Activated CD4-positive, alpha-beta T cell treated with anti-CD3 and anti-CD28 coated beads, Interleukin-2, Interleukin-4, amounts not matched to agents 100 ng/mL and 50 ng/mL, durations not matched to agents 16 hours and 8 hours (primary cell): ENCODE data around the gene CCNB1IP1.
"Not testable (repeated sequence)": the region's sequence is repeated elsewhere in the genome, so short reads cannot be mapped to it uniquely, and the experiment has no call there.

Experiments
- DNase-seq: peaks from one replicate; pipeline ENCODE4 v3.0.0-alpha.2; 2020; ENCODE audit warnings: low spot score

The CCNB1IP1 gene, protein sequence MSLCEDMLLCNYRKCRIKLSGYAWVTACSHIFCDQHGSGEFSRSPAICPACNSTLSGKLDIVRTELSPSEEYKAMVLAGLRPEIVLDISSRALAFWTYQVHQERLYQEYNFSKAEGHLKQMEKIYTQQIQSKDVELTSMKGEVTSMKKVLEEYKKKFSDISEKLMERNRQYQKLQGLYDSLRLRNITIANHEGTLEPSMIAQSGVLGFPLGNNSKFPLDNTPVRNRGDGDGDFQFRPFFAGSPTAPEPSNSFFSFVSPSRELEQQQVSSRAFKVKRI

DNA sequence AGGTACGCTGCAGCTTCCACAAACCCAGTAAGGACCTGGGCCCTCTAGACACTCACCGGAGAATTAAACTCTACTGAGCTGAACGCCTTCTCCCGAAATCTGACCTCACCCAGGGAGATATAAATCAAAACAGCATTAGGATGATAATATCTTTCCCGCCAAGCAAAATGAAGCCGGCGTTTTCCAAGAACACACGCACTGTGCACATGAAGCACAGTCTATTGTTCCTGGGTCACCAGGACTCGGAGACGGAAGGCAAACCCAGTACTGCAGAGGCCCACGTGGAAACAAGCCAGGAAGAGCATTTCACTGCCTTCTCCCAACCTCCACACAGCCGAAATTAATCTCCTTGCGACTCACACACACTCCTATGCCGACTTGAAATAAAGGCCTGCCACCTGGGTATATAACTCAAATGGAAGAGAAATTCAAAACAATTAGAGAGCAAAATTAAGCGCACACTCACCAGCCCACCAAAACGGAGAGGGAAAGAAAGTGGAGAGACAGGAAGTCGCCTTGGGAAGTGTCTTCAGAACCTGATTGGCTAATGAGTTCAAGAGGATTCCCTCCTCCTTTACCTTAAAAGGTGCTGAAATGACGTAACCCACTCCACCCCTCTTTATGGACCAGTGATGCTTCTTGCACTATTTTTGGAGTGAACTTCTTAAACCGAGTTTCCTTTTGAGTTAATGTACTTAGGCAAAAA is at the start of gene CCNB1IP1:
Gene CCNB1IP1 (minus strand): TSS at position 492 of the 706 bp plus-strand sequence. CDS start 16,756 bp downstream, outside the sequence.
- DNase-seq = peak; percentile 90

DNA sequence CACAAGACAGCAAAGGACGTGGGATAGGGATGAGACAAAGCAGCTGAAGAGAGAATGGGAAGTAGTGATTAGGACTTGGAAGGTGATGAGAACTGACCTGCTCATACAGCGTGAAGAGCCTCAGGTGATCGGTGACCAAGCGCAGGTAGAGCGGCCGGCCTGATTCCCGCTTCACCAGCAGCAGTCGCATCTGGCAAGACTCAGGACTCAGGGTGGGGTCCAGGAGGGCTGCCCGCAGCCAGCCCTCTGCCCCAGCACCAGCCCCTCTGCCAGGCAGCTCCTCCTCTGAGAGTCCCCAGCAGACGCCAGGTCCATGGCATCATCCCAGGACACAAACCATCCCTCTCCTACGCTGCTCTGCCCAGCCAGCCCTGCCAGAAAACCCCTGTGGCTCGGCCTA is 49.4 kb upstream of the CCNB1IP1 start:
- no peak for DNase-seq

DNA sequence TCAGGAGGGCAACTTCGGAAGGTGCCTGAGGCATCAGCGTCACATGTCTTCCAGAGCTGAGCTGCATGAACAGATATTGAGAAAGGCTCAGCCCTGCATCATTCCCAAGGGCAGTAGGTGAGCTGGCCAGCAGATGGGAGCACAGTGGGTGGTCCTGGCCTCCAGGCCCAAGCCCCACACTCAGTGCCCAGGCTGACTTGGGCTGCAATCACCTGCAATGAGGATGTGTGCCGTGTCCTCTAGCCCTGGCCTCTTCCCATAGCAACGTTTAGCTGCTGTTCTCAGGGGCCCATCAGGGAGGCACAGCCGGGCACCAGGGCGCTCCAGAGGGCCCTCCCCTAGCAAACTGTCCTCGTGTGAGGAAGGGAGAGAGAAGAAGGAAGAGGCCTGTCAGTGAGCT is 48.3 kb upstream of the CCNB1IP1 start:
- DNase-seq = no peak

DNA sequence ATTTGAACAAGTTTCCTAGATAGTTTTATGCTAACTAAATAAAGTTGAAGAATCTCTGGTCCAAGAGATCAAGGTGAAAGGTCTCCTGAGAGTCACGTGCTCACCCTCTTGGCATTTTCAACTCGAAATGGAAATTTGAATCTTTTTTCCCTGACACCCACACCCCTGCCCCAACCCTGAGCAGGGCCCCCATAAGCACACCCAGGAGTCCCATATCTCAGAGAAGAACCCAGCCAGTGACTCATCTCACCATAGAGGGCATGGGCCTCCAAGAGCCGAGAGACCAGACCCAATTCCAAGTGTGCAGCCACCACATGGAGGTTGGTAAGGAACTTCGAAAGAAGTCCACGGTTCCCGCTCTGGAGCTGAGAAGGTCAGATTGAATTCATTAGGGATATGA is 47.6 kb upstream of the CCNB1IP1 start:
- DNase-seq = no peak

DNA sequence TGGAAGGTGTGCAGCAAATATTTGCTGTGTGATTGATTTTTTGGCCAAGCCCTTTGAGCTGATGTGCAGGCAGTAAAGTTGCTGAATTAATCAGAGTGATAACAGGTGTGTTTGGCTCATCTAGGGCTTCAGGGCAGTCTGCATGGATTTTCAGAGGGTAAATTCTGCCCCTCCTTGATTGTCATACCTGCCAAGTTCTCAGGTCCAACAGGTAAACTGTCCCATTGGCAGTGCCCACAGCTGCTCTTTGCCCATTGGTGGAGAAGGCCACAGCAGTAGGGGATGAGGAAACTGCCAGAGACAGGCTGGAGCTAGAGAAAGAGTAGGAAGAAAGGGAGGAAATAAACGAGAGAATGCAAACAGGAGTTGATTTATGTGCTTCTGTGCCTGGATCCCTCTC is 46.7 kb upstream of the CCNB1IP1 start:
- DNase-seq = no peak

DNA sequence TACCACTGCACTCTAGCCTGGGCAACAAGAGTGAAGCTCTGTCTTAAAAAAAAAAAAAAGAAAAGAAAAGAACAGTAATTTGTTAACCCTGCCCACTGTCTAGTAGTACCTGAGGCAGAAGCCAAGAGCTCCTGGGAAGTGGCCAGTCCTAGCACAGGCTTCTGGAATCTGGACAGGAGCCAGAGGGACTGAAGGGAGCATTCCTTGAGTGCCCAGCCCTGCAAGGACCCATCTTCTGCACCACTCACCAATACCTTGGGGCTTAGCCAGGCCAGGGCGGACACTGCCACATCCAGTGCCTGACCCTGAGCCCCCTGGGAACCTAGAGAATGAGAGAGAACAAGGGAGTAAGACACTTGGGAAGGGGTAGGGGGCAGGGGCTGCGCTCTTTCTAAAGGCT is 44.1 kb upstream of the CCNB1IP1 start:
- no peak for DNase-seq

DNA sequence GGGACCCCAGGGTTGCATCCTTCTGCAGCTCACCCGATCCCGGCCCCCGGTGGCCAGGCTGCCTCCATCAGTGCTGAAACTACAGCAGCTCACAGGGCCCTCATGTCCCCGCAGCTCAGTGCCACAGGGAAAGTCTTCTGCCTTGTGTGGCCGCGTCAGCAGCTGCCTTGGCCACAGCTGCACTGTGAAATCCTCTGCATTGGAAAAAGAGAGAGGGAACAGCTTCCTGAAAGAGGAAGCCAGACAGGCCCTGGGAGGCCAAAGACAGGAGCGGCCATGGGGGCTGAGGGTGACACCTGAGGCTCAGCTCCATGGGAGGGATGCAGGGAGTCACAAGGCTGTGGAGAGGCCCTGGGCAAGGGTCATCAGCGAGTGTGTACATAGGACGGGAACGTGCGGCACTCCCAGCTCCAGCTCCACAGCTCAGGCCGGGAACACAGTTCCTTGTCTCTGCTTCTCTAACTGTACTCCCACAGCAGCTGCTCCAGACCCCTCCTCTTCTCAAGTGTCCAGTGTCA is 43.1 kb upstream of the CCNB1IP1 start:
- no peak for DNase-seq

DNA sequence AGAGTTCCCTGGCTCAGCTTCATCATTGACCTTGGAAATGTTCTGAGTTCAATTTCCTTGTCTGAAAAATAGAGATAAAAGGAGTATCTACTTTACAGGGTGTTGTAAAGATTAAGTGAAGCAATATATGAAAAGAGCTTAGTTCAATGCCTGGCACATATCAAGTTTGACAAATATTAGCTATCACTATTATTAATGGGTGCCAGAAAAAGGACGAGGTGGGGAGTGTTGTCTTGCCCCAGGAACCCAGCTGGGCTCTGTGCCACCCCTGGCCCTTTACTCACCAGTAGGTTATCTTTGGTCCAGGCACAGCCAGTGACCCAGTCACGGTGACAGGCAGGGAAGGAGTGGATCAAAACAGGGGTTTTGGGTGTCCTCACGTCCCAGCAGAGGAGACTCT is 42.4 kb upstream of the CCNB1IP1 start:
- DNase-seq = no peak

DNA sequence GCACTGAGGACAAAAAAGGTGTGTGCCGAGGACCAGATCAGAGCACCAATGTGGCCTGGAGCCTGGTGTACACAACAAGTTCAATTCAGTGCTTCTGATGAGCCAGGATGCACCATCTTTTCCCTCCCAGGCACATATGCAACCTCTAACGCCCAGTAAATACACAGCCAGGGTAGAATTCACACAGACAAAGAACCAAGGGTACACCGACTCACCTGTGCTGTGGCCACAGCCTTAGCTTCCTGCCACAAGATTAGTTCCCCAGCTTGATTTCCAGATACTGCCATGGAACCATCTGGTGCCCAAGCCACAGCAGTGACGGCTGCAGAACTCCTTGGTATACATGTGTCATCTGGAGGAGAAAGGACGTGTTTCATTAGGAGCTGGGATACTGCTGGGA is 39.7 kb upstream of the CCNB1IP1 start:
- no peak for DNase-seq

DNA sequence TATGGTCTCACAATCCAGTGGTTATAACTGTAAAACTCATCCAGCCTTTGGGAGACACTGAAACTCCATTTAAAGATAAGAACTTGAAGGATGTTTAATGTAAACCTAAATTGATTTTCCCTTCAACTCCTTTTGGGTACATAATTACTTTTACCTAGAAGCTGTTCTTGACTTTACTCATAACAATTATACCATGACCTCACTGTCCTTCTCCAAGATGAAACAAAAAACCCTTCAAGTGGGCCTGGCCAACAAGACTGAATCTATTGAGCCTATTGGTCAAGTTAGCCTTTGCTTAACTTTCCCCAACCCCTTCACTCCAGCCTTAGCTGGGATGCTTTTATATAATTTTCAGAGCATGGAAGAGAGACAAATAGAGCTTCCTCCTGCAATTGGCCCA is 32.8 kb upstream of the CCNB1IP1 start:
- peak; percentile 14 for DNase-seq

DNA sequence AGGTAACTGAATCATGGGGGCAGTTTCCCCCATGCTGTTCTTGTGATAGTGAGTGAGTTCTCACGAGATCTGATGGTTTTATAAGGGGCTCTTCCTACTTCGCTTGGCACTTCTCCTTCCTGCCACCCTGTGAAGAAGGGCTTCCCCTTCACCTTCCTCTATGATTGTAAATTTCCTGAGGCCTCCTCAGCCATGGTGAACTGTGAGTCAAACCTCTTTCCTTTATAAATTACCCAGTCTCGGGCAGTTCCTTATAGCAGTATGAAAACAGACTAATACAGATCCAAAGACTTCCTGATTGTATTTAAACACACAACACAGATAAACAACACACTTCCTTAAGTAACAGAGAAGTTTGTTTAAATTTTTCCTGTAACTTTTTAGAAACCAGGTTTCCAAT is 25.4 kb upstream of the CCNB1IP1 start:
- DNase-seq = not testable (repeated sequence)

DNA sequence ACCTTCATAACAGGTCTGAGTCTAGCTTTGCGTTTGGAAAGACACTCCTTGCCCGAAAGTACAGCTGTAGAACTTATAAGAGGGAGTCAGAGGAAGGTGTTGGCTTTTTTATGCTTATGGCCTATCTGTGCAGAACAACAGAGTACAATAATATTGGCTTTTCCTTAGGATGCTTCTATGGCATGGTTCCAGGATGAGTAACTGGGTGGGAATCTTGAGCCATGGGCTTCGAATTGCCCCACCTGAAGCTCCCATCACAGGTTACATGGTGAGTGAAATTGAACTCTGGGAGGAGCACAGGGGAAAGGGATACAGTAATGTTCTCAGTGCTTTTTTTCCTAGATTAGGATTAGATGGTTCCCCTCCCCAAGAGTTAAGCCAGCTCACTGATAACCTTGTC is 23.3 kb upstream of the CCNB1IP1 start:
- DNase-seq = no peak

DNA sequence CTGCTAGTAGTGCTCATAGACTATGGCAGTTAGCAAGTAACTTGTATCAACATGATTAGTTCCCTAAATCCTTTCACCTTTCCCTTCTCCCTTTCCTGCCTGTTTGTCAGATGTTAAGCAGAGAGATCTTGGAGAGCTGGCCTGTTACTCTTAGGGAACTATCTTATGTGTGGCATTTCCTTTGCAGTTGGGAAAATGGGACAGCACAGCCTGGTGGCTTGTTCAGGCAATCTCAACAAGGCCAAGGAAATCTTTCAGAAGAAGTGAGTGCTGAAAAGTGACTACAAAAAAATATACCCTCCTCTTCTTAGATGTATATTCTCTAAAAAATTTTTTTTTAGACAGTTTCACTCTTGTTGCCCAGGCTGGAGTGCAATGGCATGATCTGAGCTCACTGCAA is 17.8 kb upstream of the CCNB1IP1 start:
- no peak for DNase-seq

DNA sequence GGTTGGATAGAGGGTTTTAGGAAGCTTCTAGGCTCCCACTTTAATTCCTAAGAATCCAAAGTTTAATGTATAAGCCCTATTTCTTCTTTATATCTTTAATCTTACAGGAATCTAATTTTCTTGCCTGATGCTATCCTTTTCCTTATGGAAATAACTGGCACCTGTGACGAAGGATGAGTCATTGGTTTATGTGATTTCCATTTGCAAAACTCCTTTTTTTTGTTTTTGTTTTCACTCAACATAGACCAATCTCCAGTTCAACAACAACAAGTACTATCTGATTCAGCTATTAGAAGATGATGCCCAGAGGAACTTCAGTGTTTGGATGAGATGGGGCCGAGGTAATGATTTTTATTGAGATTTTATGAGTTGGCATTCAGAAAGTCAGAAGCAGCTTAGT is 17.2 kb upstream of the CCNB1IP1 start:
- no peak for DNase-seq

DNA sequence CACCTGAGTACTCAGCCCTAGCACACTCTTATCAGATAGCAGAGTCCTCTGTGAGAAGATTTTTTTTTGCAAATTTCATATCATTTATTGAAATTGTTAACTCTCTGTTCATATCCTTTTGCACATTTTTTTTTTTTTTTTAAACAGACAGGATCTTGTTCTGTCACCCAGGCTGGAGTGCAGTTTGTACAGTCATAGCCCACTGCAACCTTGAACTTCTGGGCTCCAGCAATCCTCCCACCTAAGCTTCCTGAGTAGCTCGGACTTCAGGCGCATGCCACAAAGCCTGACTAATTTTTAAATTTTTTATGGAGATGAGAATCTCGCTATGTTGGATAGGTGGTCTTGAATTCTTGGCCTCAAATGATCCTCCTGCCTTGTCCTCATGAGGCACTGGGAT is 14.7 kb upstream of the CCNB1IP1 start:
- no peak for DNase-seq

DNA sequence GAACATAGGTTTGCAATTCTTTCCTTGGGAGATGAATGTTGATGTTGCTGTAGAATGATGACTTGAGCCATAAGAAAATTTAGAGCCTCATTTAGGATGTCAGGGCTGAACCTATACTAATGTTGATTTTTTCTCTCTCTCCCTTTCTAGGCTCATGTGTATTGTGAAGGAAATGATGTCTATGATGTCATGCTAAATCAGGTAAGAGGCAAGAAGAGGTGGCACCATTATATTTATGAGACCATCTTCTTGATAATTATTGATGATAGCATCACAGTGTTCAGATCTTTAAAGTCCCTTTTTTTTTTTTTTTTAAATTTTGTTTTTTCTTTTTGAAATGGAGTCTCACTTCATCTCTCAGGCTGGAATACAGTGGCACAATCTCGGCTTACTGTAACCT is 13.6 kb upstream of the CCNB1IP1 start:
- no peak for DNase-seq

DNA sequence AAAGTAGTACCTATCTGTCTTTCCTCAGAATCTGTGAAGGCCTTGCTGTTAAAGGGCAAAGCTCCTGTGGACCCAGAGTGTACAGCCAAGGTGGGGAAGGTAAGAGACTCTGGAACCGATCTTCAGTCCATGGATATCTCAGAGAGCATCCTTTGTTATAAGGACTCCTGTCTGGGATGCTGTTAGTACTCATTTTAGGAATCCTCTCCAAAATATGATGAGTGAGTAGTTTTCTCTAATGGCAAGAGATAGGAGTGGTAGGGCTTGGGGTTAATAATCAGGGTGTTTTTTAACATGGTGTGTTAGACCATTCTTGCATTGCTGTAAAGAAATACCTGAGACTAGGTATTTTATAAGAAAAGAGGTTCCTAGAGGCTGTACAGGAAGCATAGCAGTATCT is 12.3 kb upstream of the CCNB1IP1 start:
- no peak for DNase-seq

DNA sequence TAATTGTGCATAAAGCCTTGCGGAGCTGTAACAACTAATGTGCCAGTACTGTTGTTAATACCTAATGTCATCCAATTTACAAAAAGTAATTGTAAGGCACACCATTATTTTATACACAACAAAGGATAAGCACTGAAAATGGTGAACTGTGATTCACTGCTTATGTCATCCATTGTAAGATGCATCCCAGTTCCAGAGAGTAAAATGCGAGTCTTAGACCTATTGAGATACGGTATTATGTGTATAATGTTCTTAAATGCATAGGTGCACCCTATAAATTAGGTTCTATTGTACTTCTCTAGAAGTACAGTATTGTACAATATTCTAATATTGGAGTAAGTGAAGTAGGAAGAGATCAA is 10.8 kb upstream of the CCNB1IP1 start:
- DNase-seq = no peak

DNA sequence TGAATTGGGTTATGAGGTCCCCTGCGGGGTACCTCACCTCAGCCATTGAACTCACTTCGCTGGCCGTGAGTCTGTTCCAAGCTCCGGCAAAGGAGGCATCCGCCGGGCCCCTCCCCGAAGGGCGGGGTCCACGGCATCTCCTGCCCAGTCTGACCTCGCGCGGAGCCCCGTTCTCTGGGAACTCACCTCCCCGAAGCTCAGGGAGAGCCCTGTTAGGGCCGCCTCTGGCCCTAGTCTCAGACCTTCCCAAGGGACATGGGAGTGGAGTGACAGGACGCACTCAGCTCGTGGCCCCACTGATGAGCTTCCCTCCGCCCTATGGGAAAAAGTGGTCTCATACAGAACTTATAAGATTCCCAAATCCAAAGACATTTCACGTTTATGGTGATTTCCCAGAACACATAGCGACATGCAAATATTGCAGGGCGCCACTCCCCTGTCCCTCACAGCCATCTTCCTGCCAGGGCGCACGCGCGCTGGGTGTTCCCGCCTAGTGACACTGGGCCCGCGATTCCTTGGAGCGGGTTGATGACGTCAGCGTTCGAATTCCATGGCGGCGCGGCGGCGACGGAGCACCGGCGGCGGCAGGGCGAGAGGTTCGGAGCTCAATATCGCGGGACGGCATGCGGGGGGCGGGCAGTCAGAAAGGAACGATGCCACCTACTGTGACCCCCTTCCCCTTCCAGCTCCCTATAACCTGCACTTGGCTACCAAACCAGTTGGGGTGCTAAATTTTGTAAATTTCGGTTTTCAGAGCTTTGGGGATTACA is 10.2 kb upstream of the CCNB1IP1 start, which contains the start of gene PARP2:
Gene PARP2 (plus strand): TSS at position 544 of the 770 bp plus-strand sequence. CDS start 7 bp downstream, at position 551.
- DNase-seq = peak; percentile 99

DNA sequence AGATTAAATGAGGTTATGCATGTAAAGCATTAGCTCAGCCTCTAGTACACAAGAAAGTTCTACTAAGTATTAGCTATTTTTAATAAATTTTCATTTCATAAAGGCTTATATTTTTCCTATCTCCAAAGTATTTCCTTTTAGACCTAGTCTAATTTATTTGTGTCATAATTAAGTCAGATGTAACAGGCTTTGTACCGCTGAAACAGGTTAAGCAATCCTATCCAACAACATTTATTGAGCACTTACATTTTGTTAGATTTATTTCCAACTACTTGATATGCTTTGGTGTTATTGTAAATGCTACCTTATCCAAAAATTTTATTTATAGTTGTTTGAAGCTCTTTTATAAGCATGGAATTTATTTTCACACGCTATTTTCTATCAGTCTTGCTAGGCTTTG is 8.6 kb upstream of the CCNB1IP1 start:
- DNase-seq = no peak

DNA sequence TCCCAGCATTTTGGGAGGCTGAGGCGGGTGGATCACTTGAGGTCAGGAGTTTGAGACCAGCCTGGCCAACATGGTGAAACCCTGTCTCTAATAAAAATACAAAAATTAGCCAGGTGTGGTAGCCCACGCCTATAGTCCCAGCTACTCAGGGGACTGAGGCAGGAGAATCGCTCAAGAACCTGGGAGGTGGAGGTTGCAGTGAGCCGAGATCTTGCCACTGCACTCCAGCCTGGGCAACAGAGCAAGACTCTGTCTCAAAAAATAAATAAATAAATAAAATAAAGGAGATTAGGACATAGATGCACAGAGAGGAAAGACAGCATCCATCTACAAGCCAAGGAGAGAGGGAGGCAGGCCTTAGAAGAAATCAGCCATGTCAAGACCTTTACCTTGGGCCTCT is 8.0 kb upstream of the CCNB1IP1 start:
- not testable (repeated sequence) for DNase-seq

DNA sequence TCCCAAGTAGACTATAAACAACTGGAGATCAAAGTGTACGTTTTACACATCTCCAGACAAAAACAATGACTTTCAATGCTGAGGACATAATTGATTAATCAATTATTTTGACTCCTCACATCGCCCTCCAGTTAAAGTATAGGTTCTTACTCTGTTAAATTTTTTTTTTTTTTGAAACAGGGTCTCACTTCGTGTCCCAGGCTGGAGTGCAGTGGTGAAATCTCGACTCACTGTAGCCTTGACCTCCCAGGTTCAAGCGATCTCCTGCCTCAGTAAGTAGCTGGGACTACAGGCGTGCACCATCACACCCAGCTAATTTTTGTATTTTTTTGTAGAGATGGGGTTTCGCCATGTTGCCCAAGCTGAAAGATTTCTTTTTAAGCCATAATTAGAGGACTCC is 938 bp upstream of the CCNB1IP1 start:
- no peak for DNase-seq

DNA sequence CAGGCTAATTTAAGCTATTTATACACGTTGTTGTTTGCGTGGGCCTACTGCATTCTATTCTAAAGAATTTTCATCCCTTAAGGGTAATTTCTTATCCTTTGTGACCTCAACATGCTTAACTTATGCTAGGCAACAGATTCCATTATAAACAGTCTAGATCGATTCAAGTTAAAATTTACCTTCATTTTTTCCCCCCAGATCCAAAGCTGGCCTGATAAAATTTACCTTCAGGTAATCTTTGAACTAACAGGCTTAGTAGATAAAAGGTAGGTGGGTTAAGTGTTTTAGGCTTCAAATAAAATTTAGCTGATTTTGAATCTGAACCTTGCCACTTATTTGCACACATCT is 389 bp upstream of the CCNB1IP1 start:
- no peak for DNase-seq
